ENCODE results near the gene HLF. TPM values are rescaled to one million over a fixed set of nuclear protein-coding genes. Genes with fewer than 3 reads are reported as not detected.
A peak's percentile ranks its signal among the peaks of the same experiment; 100 is the strongest.

The HLF gene
- total and polyA plus RNA-seq, 3 experiments from 2014 or later = 0.59 to 0.93 (median 0.81) TPM

- Histone ChIP-seq H3K9me3 (ENCODE audit: low read length) (no peaks in the 10 kb centered on the region), H3K36me3 (ENCODE audit: insufficient read depth, low read length) (no peaks in the 10 kb centered on the region), H3K4me1 (ENCODE audit: insufficient read depth, low read length) (no peaks in the 10 kb centered on the region), H3K4me3 (ENCODE audit: low read length) (no peak overlapping the region), H3K27me3 (ENCODE audit: insufficient read depth, low read length, poor library complexity, severe bottlenecking) (no peaks in the 10 kb centered on the region), H3K27ac (ENCODE audit: low read depth, low read length) (no peak overlapping the region)
- ChIA-PET POLR2A (no interaction called here), CTCF (no interaction called here)
- Mint-ChIP-seq H3K27ac (no peak overlapping the region), H3K27me3 (peaks cover 1 to 5% of the 10 kb centered on the region in 2 donors), H3K4me3 (no peak overlapping the region), H3K9me3 (peaks cover 0 to 2% (median 0%) of the 10 kb centered on the region in 5 donors), H3K36me3 (no peaks in the 10 kb centered on the region), H3K4me1 (no peaks in the 10 kb centered on the region)
- DNase-seq = no peak
These were observed 50.2 kb downstream of the HLF start for GRCh38 chr17:55314784-55315491.

GRCh38 chr17:55316499-55316898 lies 51.7 kb downstream of the HLF start:
- H3K9me3 Mint-ChIP-seq = peaks cover 0 to 2% (median 0%) of the 10 kb centered on the region in 5 donors
- CTCF ChIA-PET = no interaction called here
- H3K27me3 Mint-ChIP-seq = peaks cover 0 to 5% of the 10 kb centered on the region in 2 donors
- H3K4me3 ChIP-seq (ENCODE audit: low read length) = no peak overlapping the region
- POLR2A ChIA-PET = no interaction called here
- DNase-seq = no peak
- no peak overlapping the region for H3K27ac Mint-ChIP-seq
- no peak overlapping the region for H3K27ac ChIP-seq (ENCODE audit: low read depth, low read length)
- H3K4me3 Mint-ChIP-seq = no peak overlapping the region
- H3K27me3 ChIP-seq (ENCODE audit: insufficient read depth, low read length, poor library complexity, severe bottlenecking) = no peaks in the 10 kb centered on the region
- H3K4me1 Mint-ChIP-seq = no peaks in the 10 kb centered on the region
- H3K36me3 ChIP-seq (ENCODE audit: insufficient read depth, low read length) = no peaks in the 10 kb centered on the region
- H3K4me1 ChIP-seq (ENCODE audit: insufficient read depth, low read length) = no peaks in the 10 kb centered on the region
- H3K36me3 Mint-ChIP-seq = no peaks in the 10 kb centered on the region
- no peaks in the 10 kb centered on the region for H3K9me3 ChIP-seq (ENCODE audit: low read length)

- no peak overlapping the region for H3K27ac ChIP-seq (ENCODE audit: low read depth, low read length)
- no peaks in the 10 kb centered on the region for H3K4me1 Mint-ChIP-seq
- H3K27me3 ChIP-seq (ENCODE audit: insufficient read depth, low read length, poor library complexity, severe bottlenecking) = no peaks in the 10 kb centered on the region
- H3K27ac Mint-ChIP-seq = no peak overlapping the region
- ChIA-PET POLR2A (no interaction called here), CTCF (no interaction called here)
- no peaks in the 10 kb centered on the region for H3K36me3 Mint-ChIP-seq
- no peaks in the 10 kb centered on the region for H3K4me1 ChIP-seq (ENCODE audit: insufficient read depth, low read length)
- no peak overlapping the region for H3K4me3 ChIP-seq (ENCODE audit: low read length)
- no peaks in the 10 kb centered on the region for H3K9me3 Mint-ChIP-seq
- DNase-seq = no peak
- H3K9me3 ChIP-seq (ENCODE audit: low read length) = no peaks in the 10 kb centered on the region
- H3K4me3 Mint-ChIP-seq = no peak overlapping the region
- H3K36me3 ChIP-seq (ENCODE audit: insufficient read depth, low read length) = no peaks in the 10 kb centered on the region
- no peaks in the 10 kb centered on the region for H3K27me3 Mint-ChIP-seq
These were observed 52.5 kb downstream of the HLF start for GRCh38 chr17:55317284-55317683.

- no peak overlapping the region for H3K4me3 Mint-ChIP-seq
- no peaks in the 10 kb centered on the region for H3K9me3 Mint-ChIP-seq
- no peak overlapping the region for H3K27ac ChIP-seq (ENCODE audit: low read depth, low read length)
- DNase-seq = no peak
- H3K27me3 ChIP-seq (ENCODE audit: insufficient read depth, low read length, poor library complexity, severe bottlenecking) = no peaks in the 10 kb centered on the region
- POLR2A ChIA-PET = interaction anchor here (0.7 kb wide), 1 partner anchor 22 kb away, joined by 4 read pairs; no protein-coding TSS in a partner anchor
- H3K27me3 Mint-ChIP-seq = no peaks in the 10 kb centered on the region
- CTCF ChIA-PET = no interaction called here
- H3K4me1 Mint-ChIP-seq = no peaks in the 10 kb centered on the region
- H3K4me3 ChIP-seq (ENCODE audit: low read length) = no peak overlapping the region
- H3K9me3 ChIP-seq (ENCODE audit: low read length) = no peaks in the 10 kb centered on the region
- H3K4me1 ChIP-seq (ENCODE audit: insufficient read depth, low read length) = no peaks in the 10 kb centered on the region
- H3K36me3 ChIP-seq (ENCODE audit: insufficient read depth, low read length) = no peaks in the 10 kb centered on the region
- no peaks in the 10 kb centered on the region for H3K36me3 Mint-ChIP-seq
- H3K27ac Mint-ChIP-seq = peak overlapping the region in 1 of 8 donors; percentile 19
These were observed 53.3 kb downstream of the HLF start for GRCh38 chr17:55318081-55318480.

GRCh38 chr17:55318715-55319487 lies 54.1 kb downstream of the HLF start:
- Histone ChIP-seq H3K4me3 (ENCODE audit: low read length) (no peak overlapping the region), H3K27me3 (ENCODE audit: insufficient read depth, low read length, poor library complexity, severe bottlenecking) (no peaks in the 10 kb centered on the region), H3K27ac (ENCODE audit: low read depth, low read length) (no peak overlapping the region), H3K36me3 (ENCODE audit: insufficient read depth, low read length) (no peaks in the 10 kb centered on the region), H3K9me3 (ENCODE audit: low read length) (no peaks in the 10 kb centered on the region), H3K4me1 (ENCODE audit: insufficient read depth, low read length) (no peaks in the 10 kb centered on the region)
- Mint-ChIP-seq H3K4me1 (no peaks in the 10 kb centered on the region), H3K27ac (no peak overlapping the region), H3K27me3 (no peaks in the 10 kb centered on the region), H3K36me3 (no peaks in the 10 kb centered on the region), H3K9me3 (no peaks in the 10 kb centered on the region), H3K4me3 (no peak overlapping the region)
- POLR2A ChIA-PET = no interaction called here
- CTCF ChIA-PET = no interaction called here
- no peak for DNase-seq

GRCh38 chr17:55319933-55320593 lies 55.3 kb downstream of the HLF start:
- ChIA-PET POLR2A (no interaction called here), CTCF (no interaction called here)
- H3K4me1 Mint-ChIP-seq = no peaks in the 10 kb centered on the region
- no peaks in the 10 kb centered on the region for H3K36me3 ChIP-seq (ENCODE audit: insufficient read depth, low read length)
- peak overlapping the region in 1 of 8 donors; percentile 47 for H3K27ac Mint-ChIP-seq
- H3K4me1 ChIP-seq (ENCODE audit: insufficient read depth, low read length) = no peaks in the 10 kb centered on the region
- peaks cover 0 to 4% of the 10 kb centered on the region in 2 donors for H3K27me3 Mint-ChIP-seq
- no peak overlapping the region for H3K27ac ChIP-seq (ENCODE audit: low read depth, low read length)
- no peaks in the 10 kb centered on the region for H3K9me3 ChIP-seq (ENCODE audit: low read length)
- no peaks in the 10 kb centered on the region for H3K36me3 Mint-ChIP-seq
- no peaks in the 10 kb centered on the region for H3K9me3 Mint-ChIP-seq
- no peak for DNase-seq
- no peak overlapping the region for H3K4me3 ChIP-seq (ENCODE audit: low read length)
- no peaks in the 10 kb centered on the region for H3K27me3 ChIP-seq (ENCODE audit: insufficient read depth, low read length, poor library complexity, severe bottlenecking)
- no peak overlapping the region for H3K4me3 Mint-ChIP-seq

- no peaks in the 10 kb centered on the region for H3K36me3 ChIP-seq (ENCODE audit: insufficient read depth, low read length)
- DNase-seq = no peak
- Mint-ChIP-seq H3K36me3 (no peaks in the 10 kb centered on the region), H3K4me1 (no peaks in the 10 kb centered on the region), H3K27me3 (peaks cover 0 to 4% of the 10 kb centered on the region in 2 donors), H3K4me3 (no peak overlapping the region), H3K27ac (no peak overlapping the region), H3K9me3 (no peaks in the 10 kb centered on the region)
- no peaks in the 10 kb centered on the region for H3K4me1 ChIP-seq (ENCODE audit: insufficient read depth, low read length)
- H3K4me3 ChIP-seq (ENCODE audit: low read length) = no peak overlapping the region
- H3K27me3 ChIP-seq (ENCODE audit: insufficient read depth, low read length, poor library complexity, severe bottlenecking) = no peaks in the 10 kb centered on the region
- H3K27ac ChIP-seq (ENCODE audit: low read depth, low read length) = no peak overlapping the region
- H3K9me3 ChIP-seq (ENCODE audit: low read length) = no peaks in the 10 kb centered on the region
- ChIA-PET POLR2A (no interaction called here), CTCF (no interaction called here)
These were observed 56.0 kb downstream of the HLF start for GRCh38 chr17:55320594-55321426.
